Keratinocyte (primary cell): ENCODE measurements around the gene AGAP1. TPM values are rescaled to one million over a fixed set of nuclear protein-coding genes. Genes with fewer than 3 reads are reported as not detected.

Experiments
- DNase-seq: peaks from one replicate; pipeline ENCODE4 v3.0.0-alpha.2; 2011; ENCODE audit warnings: low read depth, missing footprints, low spot score
- FAIRE-seq: peaks from 2 replicates; lab custom pipeline; 2011; peaks lifted over from hg19 to GRCh38; lab: Jason Lieb, UNC
- H2AFZ ChIP-seq: 2 replicates; pipeline ENCODE4 v1.6.0; 2012; ENCODE audit warnings: low read length, control low read depth, inconsistent platforms; ENCODE audit not compliant: control insufficient read depth
- H3K27ac ChIP-seq: 2 replicates; pipeline ENCODE4 v1.5.1; 2011; ENCODE audit warnings: low read length; ENCODE audit not compliant: control insufficient read depth, insufficient read depth
- H3K27me3 ChIP-seq: 3 replicates; pipeline ENCODE4 v1.6.0; 2011; ENCODE audit warnings: low read length; ENCODE audit not compliant: control insufficient read depth, insufficient read depth; ENCODE audit errors: extremely low read depth
- H3K36me3 ChIP-seq, 2 experiments: 2 replicates in 1 of 2; 3 replicates in 1 of 2; pipeline ENCODE4 v1.5.1; 2011; ENCODE audit warnings: low read length in 2 of 2, mild to moderate bottlenecking in 1 of 2; ENCODE audit not compliant: control insufficient read depth in 2 of 2, insufficient read depth in 2 of 2; ENCODE audit errors: extremely low read depth in 1 of 2
- H3K4me1 ChIP-seq: 3 replicates; pipeline ENCODE4 v1.5.1; 2011; ENCODE audit warnings: low read length; ENCODE audit not compliant: control insufficient read depth, insufficient read depth; ENCODE audit errors: extremely low read depth
- H3K4me2 ChIP-seq: 3 replicates; pipeline ENCODE4 v1.6.0; 2011; ENCODE audit warnings: low read depth, low read length; ENCODE audit not compliant: control insufficient read depth, insufficient read depth; ENCODE audit errors: extremely low read depth
- H3K4me3 ChIP-seq, 3 experiments: fragments of 200-600 bp in 1 of 3; sonication (generic) in 1 of 3; 2 replicates in 2 of 3; 3 replicates in 1 of 3; pipeline ENCODE4 v1.5.1; 2011 to 2016; ENCODE audit warnings: low read length in 3 of 3, mild to moderate bottlenecking in 3 of 3, control low read depth in 2 of 3, inconsistent platforms in 1 of 3, low read depth in 1 of 3, mixed read lengths in 1 of 3, mixed run types in 1 of 3, moderate library complexity in 1 of 3; ENCODE audit not compliant: control insufficient read depth in 2 of 3, insufficient read depth in 2 of 3; ENCODE audit errors: extremely low read depth in 1 of 3
- H3K79me2 ChIP-seq: 2 replicates; pipeline ENCODE4 v1.6.0; 2012; ENCODE audit warnings: low read length; ENCODE audit not compliant: control insufficient read depth, insufficient read depth
- H3K9ac ChIP-seq: 3 replicates; pipeline ENCODE4 v1.6.0; 2011; ENCODE audit warnings: low read length; ENCODE audit not compliant: control insufficient read depth, insufficient read depth; ENCODE audit errors: extremely low read depth
- H3K9me1 ChIP-seq: 3 replicates; pipeline ENCODE4 v1.6.0; 2011; ENCODE audit warnings: low read length; ENCODE audit not compliant: control insufficient read depth, insufficient read depth; ENCODE audit errors: extremely low read depth
- H3K9me3 ChIP-seq: 2 replicates; pipeline ENCODE4 v1.5.1; 2012; ENCODE audit warnings: low read depth, low read length; ENCODE audit not compliant: control insufficient read depth
- H4K20me1 ChIP-seq: 3 replicates; pipeline ENCODE4 v1.6.0; 2011; ENCODE audit warnings: low read length; ENCODE audit not compliant: control insufficient read depth, insufficient read depth; ENCODE audit errors: extremely low read depth
- EZH2 ChIP-seq: IDR thresholded peaks from one replicate; pipeline ENCODE4 v1.6.1; 2012; ENCODE audit warnings: inconsistent platforms, mild to moderate bottlenecking, low read length, moderate library complexity
- dilution Hi-C: fragments of 300-500 bp; cut with MboI; formaldehyde crosslinking; loops from one replicate; pipeline ENCODE4 v1.7.0; 2020; ENCODE audit warnings: low sequenced_read_pairs; ENCODE audit not compliant: extremely low pct_ligation_motif_present
- polyA plus RNA-seq, 5 experiments: library from polyadenylated mRNA; depleted of rRNA in 3 of 5; stranded (reverse) in 3 of 5; stranded (forward) in 1 of 5; unstranded in 1 of 5; fragments of >200 nt; gene quantifications; 1 replicate in 1 of 5; 2 replicates in 3 of 5; 3 replicates in 1 of 5; pipeline versions ENCODE4 v1.2.1 to v1.2.3, GENCODE V29; 2011 to 2012; ENCODE audit warnings: missing spikeins in 2 of 5, low read depth in 1 of 5, low replicate concordance in 1 of 5
- TF ChIP-seq, protein P1 (sequence below), 3 experiments: IDR thresholded peaks in 1 of 3; conservative IDR thresholded peaks in 1 of 3; optimal IDR thresholded peaks in 1 of 3; 2 replicates in 2 of 3; 3 replicates in 1 of 3; pipeline versions ENCODE3 to v1.5.1; 2011; ENCODE audit warnings: low read length in 3 of 3, mild to moderate bottlenecking in 3 of 3, moderate library complexity in 2 of 3, control low read depth in 1 of 3, inconsistent platforms in 1 of 3; ENCODE audit not compliant: insufficient read depth in 2 of 3; ENCODE audit errors: extremely low read depth in 1 of 3

AGAP1 gene
- polyA plus RNA-seq, 1 donor (not counting 4 experiments of a cell fraction or from before 2014, with no cell fraction given), result 12.6 TPM

GRCh38 chr2:236081171-236081570 is 587.3 kb downstream of the AGAP1 start:
- Histone ChIP-seq H3K27ac (no peak overlapping the region), H3K9me1 (no peaks in the 10 kb centered on the region), H3K9ac (no peak overlapping the region), H3K27me3 (no peaks in the 10 kb centered on the region), H3K4me1 (peaks cover 17% of the 10 kb centered on the region), H3K9me3 (no peaks in the 10 kb centered on the region), H3K4me2 (no peak overlapping the region), H3K36me3 (no peaks in the 10 kb centered on the region), H2AFZ (no peak overlapping the region), H3K79me2 (no peaks in the 10 kb centered on the region), H4K20me1 (no peaks in the 10 kb centered on the region), H3K4me3 (no peak overlapping the region)
- dilution Hi-C loops, result no loop called here
- TF ChIP-seq, protein P1, sequence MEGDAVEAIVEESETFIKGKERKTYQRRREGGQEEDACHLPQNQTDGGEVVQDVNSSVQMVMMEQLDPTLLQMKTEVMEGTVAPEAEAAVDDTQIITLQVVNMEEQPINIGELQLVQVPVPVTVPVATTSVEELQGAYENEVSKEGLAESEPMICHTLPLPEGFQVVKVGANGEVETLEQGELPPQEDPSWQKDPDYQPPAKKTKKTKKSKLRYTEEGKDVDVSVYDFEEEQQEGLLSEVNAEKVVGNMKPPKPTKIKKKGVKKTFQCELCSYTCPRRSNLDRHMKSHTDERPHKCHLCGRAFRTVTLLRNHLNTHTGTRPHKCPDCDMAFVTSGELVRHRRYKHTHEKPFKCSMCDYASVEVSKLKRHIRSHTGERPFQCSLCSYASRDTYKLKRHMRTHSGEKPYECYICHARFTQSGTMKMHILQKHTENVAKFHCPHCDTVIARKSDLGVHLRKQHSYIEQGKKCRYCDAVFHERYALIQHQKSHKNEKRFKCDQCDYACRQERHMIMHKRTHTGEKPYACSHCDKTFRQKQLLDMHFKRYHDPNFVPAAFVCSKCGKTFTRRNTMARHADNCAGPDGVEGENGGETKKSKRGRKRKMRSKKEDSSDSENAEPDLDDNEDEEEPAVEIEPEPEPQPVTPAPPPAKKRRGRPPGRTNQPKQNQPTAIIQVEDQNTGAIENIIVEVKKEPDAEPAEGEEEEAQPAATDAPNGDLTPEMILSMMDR (optimal IDR thresholded peaks at IDR 0.05 in 1 of 3, IDR thresholded peaks at IDR 0.05 in 1 of 3, conservative IDR thresholded peaks at IDR 0.05 in 1 of 3; ENCODE audit: extremely low read depth in 1 of 3, insufficient read depth in 2 of 3, low read length in 3 of 3), result no peak
- TF ChIP-seq EZH2, result no peak
- no peak for DNase-seq
- FAIRE-seq, result no peak

GRCh38 chr2:236082061-236082460 is 588.2 kb downstream of the AGAP1 start:
- Histone ChIP-seq H3K9me3 (no peaks in the 10 kb centered on the region), H3K36me3 (no peaks in the 10 kb centered on the region), H3K4me3 (no peak overlapping the region), H3K27me3 (no peaks in the 10 kb centered on the region), H3K9me1 (no peaks in the 10 kb centered on the region), H2AFZ (no peak overlapping the region), H3K4me2 (peak overlapping the region; percentile 26), H3K27ac (no peak overlapping the region), H3K79me2 (no peaks in the 10 kb centered on the region), H3K9ac (no peak overlapping the region), H4K20me1 (no peaks in the 10 kb centered on the region), H3K4me1 (peaks cover 17% of the 10 kb centered on the region)
- FAIRE-seq (no peak), DNase-seq (no peak)
- dilution Hi-C loops, result no loop called here
- no peak for TF ChIP-seq EZH2
- TF ChIP-seq, protein P1 (optimal IDR thresholded peaks at IDR 0.05 in 1 of 3, IDR thresholded peaks at IDR 0.05 in 1 of 3, conservative IDR thresholded peaks at IDR 0.05 in 1 of 3; ENCODE audit: extremely low read depth in 1 of 3, insufficient read depth in 2 of 3, low read length in 3 of 3), result no peak
